IPS-20b (cell line): Measurements from ENCODE around the gene TULP1.

ENCODE experiments used
- H3K27ac ChIP-seq: one replicate; pipeline ENCODE4 v1.5.1; 2013; ENCODE audit warnings: low read length
- H3K27me3 ChIP-seq: 2 replicates; pipeline ENCODE4 v1.6.1; 2013; ENCODE audit warnings: mild to moderate bottlenecking, low read length, inconsistent platforms; ENCODE audit not compliant: insufficient read depth
- H3K36me3 ChIP-seq: 2 replicates; pipeline ENCODE4 v1.6.1; 2013; ENCODE audit warnings: low read depth, mild to moderate bottlenecking, inconsistent platforms, low read length, moderate library complexity; ENCODE audit not compliant: insufficient read depth
- H3K4me1 ChIP-seq: 2 replicates; pipeline ENCODE4 v1.6.1; 2013; ENCODE audit warnings: mild to moderate bottlenecking, control low read depth, inconsistent platforms, low read length, moderate library complexity; ENCODE audit not compliant: insufficient read depth
- H3K4me3 ChIP-seq: 2 replicates; pipeline ENCODE4 v1.5.1; 2013; ENCODE audit warnings: mild to moderate bottlenecking, low read length, inconsistent platforms
- H3K9ac ChIP-seq: 2 replicates; pipeline ENCODE4 v1.6.1; 2013; ENCODE audit warnings: low read depth, mild to moderate bottlenecking, inconsistent platforms, low read length, moderate library complexity
- H3K9me3 ChIP-seq: 2 replicates; pipeline ENCODE4 v1.6.1; 2013; ENCODE audit warnings: mild to moderate bottlenecking, low read depth, low read length, inconsistent platforms; ENCODE audit not compliant: insufficient read depth

TULP1 gene

DNA sequence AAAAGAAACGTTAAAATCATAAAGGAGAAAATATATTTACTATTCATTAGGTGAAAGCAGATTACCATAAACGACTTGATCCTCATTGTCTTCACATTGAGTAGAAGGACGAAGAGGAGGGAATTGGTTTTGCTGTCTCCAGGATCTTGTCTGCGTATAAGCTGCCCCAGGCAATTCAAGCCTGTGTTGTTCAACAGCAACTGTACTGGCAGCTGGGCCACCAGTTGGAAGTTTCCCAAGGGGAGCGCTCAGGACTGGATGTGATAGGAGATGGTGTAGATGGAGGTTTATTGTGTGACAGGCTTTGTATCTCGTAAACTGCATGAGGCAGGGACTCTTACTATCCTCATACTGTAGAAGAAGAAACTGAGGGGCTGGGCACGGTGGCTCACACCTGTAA lies 64.5 kb downstream of the TULP1 start:
- Histone ChIP-seq H3K9ac (no peak overlapping the region), H3K4me1 (peaks cover 8% of the 10 kb centered on the region; the same call in 1 of the 2 replicates), H3K4me3 (no peak overlapping the region), H3K9me3 (no peaks in the 10 kb centered on the region), H3K27me3 (peaks cover 17% of the 10 kb centered on the region), H3K27ac (no peak overlapping the region), H3K36me3 (no peaks in the 10 kb centered on the region)
